Mononuclear cell (primary cell): Measurements from ENCODE around the gene SEPHS1. TPM values are rescaled to one million over a fixed set of nuclear protein-coding genes. Genes with fewer than 3 reads are reported as not detected.
A peak's percentile ranks its signal among the peaks of the same experiment; 100 is the strongest.

ENCODE experiments used
- H3K27me3 ChIP-seq: 2 replicates; pipeline ENCODE4 v1.6.0; 2011; ENCODE audit warnings: low read length, control low read depth; ENCODE audit not compliant: insufficient read depth
- H3K4me1 ChIP-seq: 2 replicates; pipeline ENCODE4 v1.5.1; 2011; ENCODE audit warnings: mild to moderate bottlenecking, low read length, control low read depth; ENCODE audit not compliant: insufficient read depth
- H3K4me3 ChIP-seq: 2 replicates; pipeline ENCODE4 v1.5.1; 2011; ENCODE audit warnings: mild to moderate bottlenecking, low read length, moderate library complexity
- H3K9me3 ChIP-seq: 2 replicates; pipeline ENCODE4 v1.5.1; 2011; ENCODE audit warnings: low read depth, mild to moderate bottlenecking, control low read depth, low read length
- total RNA-seq: library from RNA; depleted of rRNA; stranded (reverse); fragments of >200 nt; gene quantifications from one replicate; pipeline ENCODE4 v1.2.3, GENCODE V29; 2012

SEPHS1 gene
- total RNA-seq, 1 donor, result 14.6 TPM

DNA sequence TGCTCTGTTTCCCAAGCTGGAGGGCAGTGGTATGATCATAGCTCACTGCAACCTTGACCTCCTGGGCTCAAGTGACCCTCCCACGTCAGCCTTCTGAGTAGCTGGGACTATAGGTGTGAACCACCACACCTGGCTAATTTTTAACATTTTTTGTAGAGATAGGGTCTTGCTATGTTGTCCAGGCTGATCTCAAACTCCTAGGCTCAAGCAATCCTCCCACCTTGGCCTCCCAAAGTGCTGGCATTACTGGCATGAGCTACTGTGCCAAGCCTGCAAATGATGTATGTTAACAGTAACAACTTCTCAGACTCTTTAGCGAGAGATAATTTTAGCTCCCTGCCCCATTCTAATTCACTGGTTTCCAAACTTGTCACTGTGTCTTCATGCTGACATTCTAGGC, 27.7 kb upstream of the SEPHS1 start:
- H3K4me3 ChIP-seq, result no peak overlapping the region
- peaks cover 2% of the 10 kb centered on the region for H3K27me3 ChIP-seq
- no peaks in the 10 kb centered on the region for H3K4me1 ChIP-seq
- H3K9me3 ChIP-seq, result no peaks in the 10 kb centered on the region

DNA sequence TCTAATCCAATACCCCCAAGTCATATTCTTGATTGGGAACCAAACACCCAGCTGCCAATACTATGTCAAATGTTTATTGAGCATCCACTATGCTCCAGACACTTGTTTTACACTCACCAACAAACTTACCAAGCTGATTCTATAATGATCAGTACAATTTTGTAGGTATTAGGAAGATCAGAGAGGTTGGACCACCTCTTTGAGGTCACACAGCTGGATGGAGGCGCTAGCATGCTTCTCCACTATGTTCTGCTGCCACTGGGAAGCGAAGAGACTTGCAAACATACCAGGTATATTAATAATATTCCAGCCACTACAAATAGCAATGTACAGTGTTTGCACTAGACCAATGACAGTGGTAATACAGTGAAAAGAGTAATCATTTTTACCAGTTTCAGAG, 25.6 kb upstream of the SEPHS1 start:
- H3K27me3 ChIP-seq, result no peaks in the 10 kb centered on the region
- no peaks in the 10 kb centered on the region for H3K9me3 ChIP-seq

DNA sequence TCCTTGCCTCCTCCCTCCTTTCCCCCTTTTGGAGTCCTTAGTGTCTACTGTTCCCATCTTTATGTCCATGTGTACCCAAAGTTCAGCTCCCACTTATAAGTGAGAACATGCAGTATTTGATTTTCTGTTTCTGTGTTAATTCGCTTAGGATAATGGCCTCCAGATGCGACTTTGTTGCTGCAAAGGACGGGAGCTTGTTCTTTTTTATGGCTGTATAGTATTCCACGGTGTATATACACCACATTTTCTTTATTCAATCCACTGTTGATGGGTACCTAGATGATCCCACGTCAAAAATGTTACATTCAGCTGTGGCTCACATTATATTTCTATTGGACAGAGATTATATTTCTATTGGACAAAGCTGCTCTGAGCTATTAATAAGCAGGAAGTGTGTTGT, 24.4 kb upstream of the SEPHS1 start:
- Histone ChIP-seq H3K4me1 (no peaks in the 10 kb centered on the region), H3K9me3 (no peaks in the 10 kb centered on the region), H3K27me3 (no peaks in the 10 kb centered on the region), H3K4me3 (no peak overlapping the region)

More for the DNA sequence above, 25.6 kb upstream of the SEPHS1 start:
- H3K4me3 ChIP-seq, result no peak overlapping the region
- H3K4me1 ChIP-seq, result no peaks in the 10 kb centered on the region

DNA sequence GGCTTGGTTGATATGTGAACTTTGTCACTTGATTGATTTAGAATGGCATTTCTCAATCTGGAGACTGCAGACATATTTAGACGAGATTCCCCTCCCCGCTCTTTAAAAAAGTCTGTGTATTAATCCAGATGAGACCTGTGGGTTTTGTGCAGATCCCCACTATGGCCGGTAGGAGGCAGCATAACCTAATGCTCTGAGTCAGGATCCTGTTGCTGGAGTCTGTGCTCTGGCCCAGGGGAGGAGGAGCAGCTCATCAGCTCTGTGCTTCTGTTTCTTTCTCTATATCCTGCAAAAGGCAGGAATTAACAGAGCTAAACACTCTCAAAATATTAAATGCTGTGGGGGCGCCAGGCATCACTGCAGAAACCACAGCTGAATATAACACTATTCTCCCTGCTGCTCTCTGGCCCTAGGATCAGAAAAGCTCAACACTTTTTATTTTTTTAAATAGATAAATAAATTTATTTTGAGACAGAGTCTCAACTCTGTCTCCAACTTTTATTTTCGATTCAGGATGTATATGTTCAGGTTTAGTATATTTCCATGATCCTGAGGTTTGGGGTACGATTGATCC, 23.9 kb upstream of the SEPHS1 start:
- Histone ChIP-seq H3K27me3 (no peaks in the 10 kb centered on the region), H3K4me3 (no peak overlapping the region), H3K9me3 (no peaks in the 10 kb centered on the region), H3K4me1 (no peaks in the 10 kb centered on the region)

DNA sequence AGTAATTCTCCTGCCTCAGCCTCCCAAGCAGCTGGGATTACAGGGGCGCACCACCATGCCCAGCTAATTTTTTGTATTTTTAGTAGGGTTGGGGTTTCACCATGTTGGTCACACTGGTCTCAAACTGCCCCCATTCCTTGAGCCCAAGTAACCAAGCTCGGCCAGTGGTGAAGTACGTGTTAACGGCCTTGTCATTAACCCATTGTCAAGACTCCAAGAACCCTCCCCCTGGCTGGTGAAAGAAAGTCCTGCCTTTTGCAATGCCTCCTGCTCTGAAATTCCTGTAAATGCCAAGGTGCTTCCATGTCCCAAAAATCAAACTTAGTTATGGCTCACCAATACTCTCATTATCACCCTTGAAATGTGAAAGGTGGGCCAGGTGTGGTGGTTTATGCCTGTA, 18.8 kb upstream of the SEPHS1 start:
- Histone ChIP-seq H3K27me3 (no peaks in the 10 kb centered on the region), H3K4me1 (no peaks in the 10 kb centered on the region), H3K4me3 (no peak overlapping the region), H3K9me3 (no peaks in the 10 kb centered on the region)

DNA sequence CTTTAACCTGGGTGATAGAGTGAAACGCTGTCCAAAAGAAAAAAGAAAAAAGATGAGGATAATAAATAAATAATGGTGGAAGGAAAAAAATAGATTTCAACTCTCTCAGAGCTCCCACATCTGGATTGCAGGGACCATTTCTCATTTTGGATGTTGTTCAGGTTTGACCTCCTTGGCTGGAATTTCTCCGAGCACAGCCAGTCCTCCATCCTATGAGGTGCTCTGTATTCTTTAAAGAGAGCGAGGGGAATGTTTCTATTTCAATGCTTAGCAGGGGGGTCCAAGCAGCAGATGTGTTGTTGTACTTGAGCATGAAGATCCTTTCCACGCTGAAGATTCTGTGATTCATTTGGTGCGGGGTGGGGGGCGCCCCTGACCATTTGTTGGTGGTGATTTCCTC, 17.7 kb upstream of the SEPHS1 start:
- H3K9me3 ChIP-seq, result no peaks in the 10 kb centered on the region
- no peaks in the 10 kb centered on the region for H3K4me1 ChIP-seq
- no peaks in the 10 kb centered on the region for H3K27me3 ChIP-seq
- no peak overlapping the region for H3K4me3 ChIP-seq

DNA sequence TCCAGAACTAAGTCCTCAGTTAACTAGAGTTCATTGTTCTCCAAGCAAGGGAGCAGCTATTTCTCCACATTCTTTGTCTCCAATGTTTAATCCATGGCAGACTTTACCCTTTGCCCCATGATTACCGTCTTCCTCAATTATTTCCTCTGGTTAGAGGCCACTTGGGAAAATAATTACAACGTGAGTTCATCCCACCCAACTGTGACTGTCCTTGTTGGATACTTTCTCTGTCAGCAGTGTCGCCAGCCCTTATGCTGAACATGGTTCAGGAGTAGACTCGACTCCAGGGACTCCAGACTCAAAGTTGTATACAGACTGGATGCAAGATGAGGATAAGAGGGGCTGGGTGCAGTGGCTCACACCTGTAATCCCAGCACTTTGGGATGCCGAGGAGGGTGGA, 17.1 kb upstream of the SEPHS1 start:
- Histone ChIP-seq H3K27me3 (no peaks in the 10 kb centered on the region), H3K9me3 (no peaks in the 10 kb centered on the region), H3K4me3 (no peak overlapping the region), H3K4me1 (no peaks in the 10 kb centered on the region)

DNA sequence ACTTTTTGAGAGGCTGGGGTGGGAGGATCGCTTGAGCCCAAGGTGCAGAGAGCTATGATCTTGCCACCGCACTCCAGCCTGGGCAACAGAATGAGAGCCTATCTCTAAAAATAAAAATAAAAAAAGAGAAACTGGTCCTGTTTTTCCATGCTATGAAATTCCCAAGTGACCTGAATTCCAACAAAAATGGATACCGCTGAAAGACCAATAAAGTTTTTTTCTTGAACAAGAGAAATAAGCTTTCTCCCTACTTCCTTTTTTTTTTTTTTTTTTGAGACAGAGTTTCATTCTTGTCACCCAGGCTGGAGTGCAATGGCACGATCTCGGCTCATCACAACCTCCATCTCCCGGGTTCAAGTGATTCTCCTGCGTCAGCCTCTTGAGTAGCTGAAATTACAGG, 12.5 kb upstream of the SEPHS1 start:
- Histone ChIP-seq H3K4me1 (no peaks in the 10 kb centered on the region), H3K9me3 (no peaks in the 10 kb centered on the region), H3K27me3 (no peaks in the 10 kb centered on the region), H3K4me3 (no peak overlapping the region)

DNA sequence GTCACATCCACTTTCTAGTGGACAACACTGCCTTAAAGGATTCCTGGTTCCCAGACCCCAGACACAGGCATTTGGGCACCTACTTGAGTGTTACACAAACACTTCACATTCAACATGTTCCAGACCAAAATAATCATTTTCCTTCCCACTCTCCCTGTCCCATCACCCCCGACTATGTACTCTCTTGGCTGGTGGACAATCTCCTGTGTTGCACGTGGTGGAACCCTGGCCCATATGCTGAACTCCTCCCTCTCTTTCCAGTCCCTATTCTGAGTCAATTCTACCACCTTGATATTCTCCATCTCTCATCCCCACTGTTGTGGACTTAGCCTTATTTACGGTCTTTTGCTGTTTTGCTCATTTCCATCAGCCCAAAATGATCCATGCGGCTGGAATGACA, 8.3 kb upstream of the SEPHS1 start:
- Histone ChIP-seq H3K4me1 (peaks cover 11% of the 10 kb centered on the region), H3K4me3 (no peak overlapping the region), H3K27me3 (no peaks in the 10 kb centered on the region), H3K9me3 (no peaks in the 10 kb centered on the region)

DNA sequence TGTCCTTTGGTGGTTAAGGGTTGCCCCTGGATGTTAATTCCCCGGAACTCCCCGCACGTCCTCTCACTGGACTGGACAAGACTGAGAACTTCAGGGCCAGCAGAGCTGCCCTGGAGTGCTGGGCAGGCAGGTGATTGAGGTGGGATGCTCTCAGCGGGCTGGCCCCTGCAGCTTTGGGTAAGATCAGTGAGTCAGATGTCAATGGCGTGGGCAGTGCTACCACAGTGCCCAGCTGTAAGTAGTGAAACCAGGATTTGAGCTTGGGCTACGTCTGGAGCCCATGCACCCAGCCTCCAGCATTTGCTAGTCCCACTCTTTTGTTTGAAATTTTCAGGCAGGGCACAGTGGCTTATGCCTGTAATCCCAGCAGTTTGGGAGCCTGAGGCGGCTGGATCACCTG, 6.7 kb upstream of the SEPHS1 start:
- peaks cover 26% of the 10 kb centered on the region for H3K4me1 ChIP-seq
- H3K4me3 ChIP-seq, result no peak overlapping the region
- no peaks in the 10 kb centered on the region for H3K27me3 ChIP-seq
- H3K9me3 ChIP-seq, result no peaks in the 10 kb centered on the region

DNA sequence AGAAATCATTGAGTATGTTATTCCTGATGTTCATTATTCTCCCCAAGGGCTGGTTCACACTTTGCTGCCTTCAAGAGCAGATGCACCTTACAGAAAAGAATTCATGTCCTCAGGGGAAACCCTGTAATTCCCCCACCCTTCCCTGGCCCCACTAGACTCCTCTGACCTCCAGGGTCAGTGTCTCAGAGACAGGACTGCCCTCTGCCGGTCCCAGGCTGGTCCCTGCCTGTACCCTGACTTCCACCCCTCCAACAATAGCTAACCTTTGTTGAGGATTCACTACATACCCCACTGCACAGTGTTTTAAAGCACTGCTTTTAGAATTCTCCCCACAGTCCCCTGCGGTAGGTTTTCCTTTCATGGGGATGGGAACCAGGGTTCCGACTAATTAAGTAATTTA, 4.4 kb upstream of the SEPHS1 start:
- Histone ChIP-seq H3K4me3 (no peak overlapping the region), H3K4me1 (peaks cover 36% of the 10 kb centered on the region), H3K9me3 (no peaks in the 10 kb centered on the region), H3K27me3 (no peaks in the 10 kb centered on the region)

DNA sequence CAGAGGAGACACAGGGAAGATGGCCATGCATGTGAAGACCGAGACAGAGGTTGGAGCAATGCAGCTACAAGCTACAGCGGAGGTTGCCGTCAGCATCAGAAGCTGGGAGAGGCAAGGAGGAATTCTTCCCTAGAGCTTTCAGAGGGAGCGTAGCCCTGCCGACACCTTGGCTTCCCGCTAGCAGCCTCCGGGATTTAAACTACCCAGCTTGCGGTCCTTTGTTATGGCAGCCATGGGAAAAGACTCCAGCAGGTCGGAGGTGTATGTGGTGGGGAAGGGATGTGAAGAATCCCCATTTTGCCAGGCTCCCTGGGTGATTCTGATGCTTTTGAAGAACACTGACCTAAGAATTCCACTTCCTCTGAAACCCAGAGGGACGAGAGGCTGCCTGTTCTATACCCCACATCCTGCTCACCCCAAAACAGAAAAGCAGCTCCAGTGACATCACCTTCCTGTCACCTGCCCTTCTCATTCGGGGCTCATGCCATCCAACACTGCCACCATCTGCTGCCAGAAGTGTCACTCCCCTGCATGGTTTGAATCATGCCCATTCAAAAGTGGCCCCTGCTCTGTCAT, 3.3 kb upstream of the SEPHS1 start:
- Histone ChIP-seq H3K27me3 (no peaks in the 10 kb centered on the region), H3K9me3 (no peaks in the 10 kb centered on the region), H3K4me3 (no peak overlapping the region), H3K4me1 (peaks cover 42% of the 10 kb centered on the region)

DNA sequence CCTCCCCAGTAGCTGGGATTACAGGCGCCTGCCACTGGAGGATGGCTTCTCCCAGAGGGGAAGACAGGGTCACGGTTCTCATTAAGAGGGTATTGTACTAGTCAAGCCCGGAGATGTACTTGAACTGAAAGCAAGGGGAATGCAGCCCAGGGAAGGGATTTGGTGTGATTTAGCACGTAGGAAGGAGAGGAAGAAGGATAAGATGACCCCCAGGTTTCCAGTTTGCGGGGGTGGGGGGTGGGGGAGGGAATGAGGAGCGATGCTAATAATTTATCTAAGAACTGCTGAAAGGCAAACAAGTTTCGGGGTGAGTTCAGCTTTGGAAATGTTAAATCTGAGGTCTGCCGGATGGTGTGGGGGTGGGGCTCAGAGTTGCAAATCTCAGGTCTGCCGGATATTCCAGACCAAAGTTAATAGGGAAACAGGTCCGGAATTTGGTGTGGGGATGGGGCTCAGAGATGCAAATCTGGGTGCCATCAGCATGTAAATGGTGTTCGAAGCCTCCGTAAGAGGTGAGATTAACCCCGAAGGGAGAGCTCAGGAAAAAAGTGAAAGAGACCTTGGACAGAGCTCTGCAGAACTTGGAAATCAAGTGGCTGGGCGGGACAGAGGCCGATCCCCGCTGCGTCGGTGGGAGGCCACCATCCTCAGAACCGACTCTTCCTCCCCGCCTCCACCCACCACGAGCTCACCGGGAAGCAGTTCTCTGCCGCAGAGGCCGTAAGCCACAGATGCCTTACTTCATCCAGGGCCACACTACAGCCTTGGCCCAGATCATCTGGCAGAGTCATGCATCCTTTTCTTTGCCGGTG, 1.6 kb upstream of the SEPHS1 start:
- H3K27me3 ChIP-seq, result no peaks in the 10 kb centered on the region
- peak overlapping the region; percentile 71 for H3K4me3 ChIP-seq
- H3K4me1 ChIP-seq, result peaks cover 52% of the 10 kb centered on the region
- no peaks in the 10 kb centered on the region for H3K9me3 ChIP-seq

DNA sequence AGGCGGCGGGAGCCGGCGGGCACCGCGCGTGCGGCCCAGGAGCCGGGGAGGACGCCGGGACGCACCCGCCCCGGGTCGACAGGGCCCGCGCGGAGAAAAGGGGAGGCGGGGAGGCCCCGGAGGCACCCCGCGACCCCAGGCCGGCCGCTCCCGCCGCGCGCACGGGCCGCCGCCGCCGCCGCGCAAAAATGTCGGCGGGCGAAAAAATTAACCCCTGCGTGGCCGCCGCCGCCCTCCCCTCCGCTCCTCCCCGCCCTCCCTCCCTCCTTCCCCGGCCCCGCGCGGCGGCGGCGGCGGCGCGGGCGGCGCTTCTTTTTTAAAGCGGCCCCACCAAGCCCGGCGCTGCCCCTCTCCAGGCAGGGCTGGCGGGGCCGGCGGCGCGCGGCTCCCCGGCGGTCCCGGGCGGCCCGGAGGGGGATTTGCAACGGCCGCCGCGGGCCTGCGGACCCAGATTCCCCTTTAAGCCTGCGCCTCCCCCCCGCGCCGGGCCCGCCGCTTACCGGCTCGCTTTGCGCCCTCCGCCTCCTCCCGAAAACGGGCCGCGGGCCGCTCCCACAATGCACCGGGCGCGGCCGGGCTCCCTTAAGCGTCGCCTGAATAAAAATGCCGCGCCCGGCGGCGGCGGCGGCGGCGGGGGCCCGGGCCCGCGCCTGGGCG, 465 bp downstream of the SEPHS1 start:
- Histone ChIP-seq H3K4me1 (peaks cover 52% of the 10 kb centered on the region), H3K9me3 (no peaks in the 10 kb centered on the region), H3K27me3 (no peaks in the 10 kb centered on the region), H3K4me3 (peak overlapping the region; percentile 50)

DNA sequence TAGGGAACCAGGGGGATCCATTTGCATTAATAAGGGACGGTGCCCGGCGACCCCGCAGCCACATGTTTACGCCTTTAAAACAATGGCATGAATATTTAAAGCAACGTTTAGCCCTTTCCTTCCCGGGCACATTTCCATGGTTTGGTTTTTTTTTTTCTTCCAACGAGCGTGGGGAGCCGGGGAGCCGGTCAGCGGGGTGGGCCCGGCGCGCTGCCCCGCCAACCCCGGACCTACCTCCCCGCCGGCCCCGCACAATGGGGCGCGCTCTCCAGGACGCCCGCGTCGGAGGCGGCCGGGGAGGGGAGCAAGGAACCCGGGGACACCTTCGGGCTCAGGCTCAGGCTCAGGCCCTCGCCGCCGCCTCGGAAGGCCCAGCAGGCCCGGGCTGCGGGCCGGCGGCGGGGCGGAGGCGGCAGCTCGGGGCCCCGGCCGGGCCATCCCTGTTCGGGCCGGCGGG, 1.0 kb downstream of the SEPHS1 start:
- H3K4me3 ChIP-seq, result peak overlapping the region; percentile 50
- H3K4me1 ChIP-seq, result peaks cover 49% of the 10 kb centered on the region
- H3K9me3 ChIP-seq, result no peaks in the 10 kb centered on the region
- H3K27me3 ChIP-seq, result no peaks in the 10 kb centered on the region
